ENCODE data around the gene TMEM255A.

- no peak for TF ChIP-seq CTCF (IDR thresholded peaks at IDR 0.05)
- TF ChIP-seq POLR2AphosphoS5 (IDR thresholded peaks at IDR 0.05; ENCODE audit: insufficient read depth in 1 of 2, low read depth in 1 of 2) = no peak
Observed at GRCh38 chrX:120282697-120283096, 28.6 kb downstream of the TMEM255A start.

Measured in vagina (tissue), 2 donors.